Endothelial cell of umbilical vein (primary cell): ENCODE data around the gene GIMAP2. TPM values are rescaled to one million over a fixed set of nuclear protein-coding genes. Genes with fewer than 3 reads are reported as not detected.

Source experiments
- BruUV-seq: library from RNA; stranded (reverse); fragments of 400-500 nt; replicated peaks from 2 replicates; lab custom pipeline; 2021; lab: Mats Ljungman, UMichigan
- CTCF ChIA-PET: fragments of 300-600, 350-600 bp; sonication (Branson Sonifier 250); formaldehyde crosslinking; loops from one replicate; lab custom pipeline; 2021; ENCODE audit warnings: antibody characterized with exemption, inconsistent platforms; lab: Charles Lee
- POLR2A ChIA-PET: fragments of 300-600, 350-600 bp; sonication (Branson Sonifier 250); formaldehyde crosslinking; loops from one replicate; lab custom pipeline; 2021; ENCODE audit warnings: antibody characterized with exemption, inconsistent platforms; lab: Charles Lee
- DNase-seq: peaks from one replicate; pipeline ENCODE4 v3.0.0-alpha.2; 2011; ENCODE audit warnings: low read depth, low spot score
- FAIRE-seq: peaks from 2 replicates; lab custom pipeline; 2011; peaks lifted over from hg19 to GRCh38; lab: Jason Lieb, UNC
- H2AFZ ChIP-seq: 2 replicates; pipeline ENCODE4 v1.6.0; 2012; ENCODE audit warnings: low read depth, low read length, control low read depth, inconsistent platforms
- H3K27ac ChIP-seq: 2 replicates; pipeline ENCODE4 v1.5.1; 2011; ENCODE audit warnings: low read depth, mild to moderate bottlenecking, control low read depth, low read length, moderate library complexity; ENCODE audit not compliant: insufficient read depth
- H3K27me3 ChIP-seq, 2 experiments: 2 replicates each; pipeline versions ENCODE4 v1.6.0 to v1.6.1; 2011; ENCODE audit warnings: low read length in 2 of 2, mixed read lengths in 1 of 2; ENCODE audit not compliant: control insufficient read depth in 2 of 2, insufficient read depth in 2 of 2
- H3K36me3 ChIP-seq, 2 experiments: 2 replicates in 1 of 2; 3 replicates in 1 of 2; pipeline ENCODE4 v1.5.1; 2011; ENCODE audit warnings: low read length in 2 of 2, mild to moderate bottlenecking in 1 of 2, moderate library complexity in 1 of 2; ENCODE audit not compliant: control insufficient read depth in 2 of 2, insufficient read depth in 2 of 2; ENCODE audit errors: extremely low read depth in 1 of 2
- H3K4me1 ChIP-seq: 3 replicates; pipeline ENCODE4 v1.5.1; 2011; ENCODE audit warnings: mild to moderate bottlenecking, low read length; ENCODE audit not compliant: control insufficient read depth, insufficient read depth; ENCODE audit errors: extremely low read depth
- H3K4me2 ChIP-seq: 2 replicates; pipeline ENCODE4 v1.6.1; 2011; ENCODE audit warnings: low read length, control low read depth, mixed read lengths; ENCODE audit not compliant: insufficient read depth
- H3K4me3 ChIP-seq, 3 experiments: fragments of 200-600 bp in 1 of 3; sonication (generic), shearing (Covaris generic) in 1 of 3; replicated peaks in 1 of 3; 2 replicates each; pipeline ENCODE4 v1.5.1; 2011 to 2016; ENCODE audit warnings: control low read depth in 3 of 3, low read length in 3 of 3, mild to moderate bottlenecking in 2 of 3, inconsistent platforms in 1 of 3, low read depth in 1 of 3, moderate library complexity in 1 of 3; ENCODE audit not compliant: insufficient read depth in 1 of 3
- H3K79me2 ChIP-seq: 2 replicates; pipeline ENCODE4 v1.6.0; 2012; ENCODE audit warnings: low read length, inconsistent platforms; ENCODE audit not compliant: control insufficient read depth, insufficient read depth
- H3K9ac ChIP-seq: replicated peaks from 2 replicates; pipeline ENCODE3; 2011; ENCODE audit warnings: low read length, control low read depth; ENCODE audit not compliant: insufficient read depth; ENCODE audit errors: extremely low read depth
- H3K9me1 ChIP-seq: replicated peaks from 3 replicates; pipeline ENCODE4 v1.6.0; 2011; ENCODE audit warnings: mild to moderate bottlenecking, low read length; ENCODE audit not compliant: control insufficient read depth, insufficient read depth; ENCODE audit errors: extremely low read depth
- H3K9me3 ChIP-seq: replicated peaks from 2 replicates; pipeline ENCODE4 v1.5.1; 2012; ENCODE audit warnings: low read length, inconsistent platforms; ENCODE audit not compliant: control insufficient read depth, insufficient read depth
- H4K20me1 ChIP-seq: replicated peaks from 2 replicates; pipeline ENCODE3; 2011; ENCODE audit warnings: mild to moderate bottlenecking, low read length; ENCODE audit not compliant: control insufficient read depth, insufficient read depth; ENCODE audit errors: extremely low read depth
- CTCF ChIP-seq, 2 donors: IDR thresholded peaks; 1 replicate in 1 of 2; 2 replicates in 1 of 2; pipeline ENCODE4 v1.5.1; 2011; ENCODE audit warnings: low read length in 2 of 2, mild to moderate bottlenecking in 2 of 2, moderate library complexity in 2 of 2, control low read depth in 1 of 2, inconsistent platforms in 1 of 2, low read depth in 1 of 2; ENCODE audit not compliant: insufficient read depth in 1 of 2; ENCODE audit errors: extremely low read depth in 1 of 2
- EZH2 ChIP-seq: IDR thresholded peaks from 2 replicates; pipeline ENCODE4 v1.6.1; 2012; ENCODE audit warnings: borderline replicate concordance, low read depth, mild to moderate bottlenecking, moderate library complexity, low read length, inconsistent platforms; ENCODE audit not compliant: severe bottlenecking
- FOS ChIP-seq: IDR thresholded peaks from 2 replicates; pipeline ENCODE4 v1.6.1; 2011; ENCODE audit warnings: mild to moderate bottlenecking, low read length, moderate library complexity, borderline replicate concordance; ENCODE audit not compliant: insufficient read depth
- MAX ChIP-seq: IDR thresholded peaks from 2 replicates; pipeline ENCODE4 v1.6.1; 2011; ENCODE audit not compliant: insufficient read depth, insufficient read length
- MYC ChIP-seq: IDR thresholded peaks from one replicate; pipeline ENCODE4 v1.6.1; 2011; ENCODE audit warnings: mild to moderate bottlenecking, low read depth, low read length
- POLR2A ChIP-seq: IDR thresholded peaks from 2 replicates; pipeline ENCODE4 v1.6.1; 2012; ENCODE audit warnings: low read depth, mild to moderate bottlenecking, control low read depth, low read length
- POLR2AphosphoS5 ChIP-seq: IDR thresholded peaks from 2 replicates; pipeline ENCODE4 v1.6.1; 2012; ENCODE audit warnings: low read depth, mild to moderate bottlenecking, control low read depth, low read length, moderate library complexity; ENCODE audit not compliant: insufficient read depth
- dilution Hi-C: fragments of 300-500 bp; cut with MboI; formaldehyde crosslinking; loops from one replicate; pipeline ENCODE4 v1.15.0; 2019; ENCODE audit warnings: low sequenced_read_pairs; ENCODE audit not compliant: extremely low pct_ligation_motif_present
- intact Hi-C: fragments of 100-400 bp; cut with micrococcal nuclease; formaldehyde crosslinking; loops from one replicate; pipeline ENCODE4 v1.10.0; 2022
- polyA plus RNA-seq, 4 experiments: library from polyadenylated mRNA; depleted of rRNA in 3 of 4; stranded (reverse) in 3 of 4; unstranded in 1 of 4; fragments of >200 nt; gene quantifications; 2 replicates each; pipeline versions ENCODE4 v1.2.1 to v1.2.3, GENCODE V29; 2011 to 2012; ENCODE audit warnings: missing spikeins in 1 of 4
- total RNA-seq: library from RNA; stranded (reverse); gene quantifications from 2 replicates; pipeline ENCODE4 v1.2.3, GENCODE V29; 2021

Gene GIMAP2
- total and polyA plus RNA-seq, 2 donors (not counting 3 experiments of a cell fraction or from before 2014, with no cell fraction given), result 21.3 to 27.9 TPM

GRCh38 chr7:150654692-150655091, 30.8 kb upstream of the GIMAP2 start:
- no TSS peak for BruUV-seq
- TF ChIP-seq FOS (no peak), POLR2A (no peak), CTCF (IDR thresholded peaks at IDR 0.05; ENCODE audit: extremely low read depth in 1 of 2, insufficient read depth in 1 of 2, low read depth in 1 of 2, low read length in 2 of 2) (no peak), MYC (no peak), MAX (no peak), EZH2 (no peak), POLR2AphosphoS5 (no peak)
- intact Hi-C loops (no loop called here), dilution Hi-C loops (no loop called here)
- Histone ChIP-seq H3K79me2 (no peaks in the 10 kb centered on the region), H2AFZ (no peak overlapping the region), H3K36me3 (no peaks in the 10 kb centered on the region), H3K27me3 (no peaks in the 10 kb centered on the region), H3K9ac (no peak overlapping the region), H4K20me1 (no peaks in the 10 kb centered on the region), H3K9me3 (no peaks in the 10 kb centered on the region), H3K4me3 (no peak overlapping the region), H3K27ac (no peak overlapping the region), H3K4me1 (no peaks in the 10 kb centered on the region), H3K9me1 (no peaks in the 10 kb centered on the region), H3K4me2 (no peak overlapping the region)
- CTCF ChIA-PET, result no interaction called here
- FAIRE-seq (peak; percentile 72), DNase-seq (no peak)
- POLR2A ChIA-PET, result no interaction called here
